ENCODE measurements around the gene IRF2BP2. TPM values are rescaled to one million over a fixed set of nuclear protein-coding genes. Genes with fewer than 3 reads are reported as not detected.
A peak's percentile ranks its signal among the peaks of the same experiment; 100 is the strongest.

IRF2BP2 gene
- total RNA-seq, 1 donor from 2014 or later: 83.0 TPM

DNA sequence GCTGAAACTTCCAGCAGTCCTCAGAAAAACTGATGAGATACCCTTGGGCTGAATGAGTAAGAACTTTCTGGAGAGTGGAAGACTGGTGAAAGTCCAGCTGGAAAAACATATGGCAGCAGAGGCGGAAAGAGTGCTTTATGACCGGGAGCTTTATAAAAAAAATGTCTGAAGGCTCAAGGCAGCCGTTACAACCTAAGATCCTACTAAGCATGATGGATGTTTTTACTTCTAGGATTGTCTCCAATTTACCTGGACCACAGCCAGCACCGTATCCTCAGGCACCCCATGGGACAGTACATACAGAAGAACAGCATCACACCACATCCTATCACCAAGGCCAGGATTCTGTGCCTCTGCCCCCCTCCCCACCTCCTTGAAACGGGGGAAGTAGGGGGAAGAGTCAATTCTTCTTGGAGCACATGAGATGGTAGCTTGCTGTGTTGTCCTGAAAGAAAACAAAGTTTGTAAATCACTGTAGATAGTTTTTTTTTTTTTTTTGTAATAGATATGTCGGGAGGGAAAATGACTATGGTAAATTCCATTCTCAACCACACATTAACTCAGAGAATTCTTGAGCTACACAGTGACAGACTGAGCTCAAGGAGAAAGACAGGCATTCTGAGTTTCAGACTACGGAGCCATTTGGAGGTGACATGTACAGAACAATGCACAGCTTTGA lies 11.8 kb upstream of the IRF2BP2 start:
- peaks cover 34 to 35% (median 35%) of the 10 kb centered on the region in 3 donors for H3K4me1 ChIP-seq (ENCODE audit: control insufficient read depth in 3 of 3, insufficient read depth in 3 of 3, low read length in 3 of 3)
- no peak overlapping the region for H3K27ac ChIP-seq (ENCODE audit: low read depth, low read length)
- no peak overlapping the region for H3K4me3 ChIP-seq (ENCODE audit: low read length in 3 of 3)
- H3K9ac ChIP-seq (ENCODE audit: low read depth in 1 of 3, low read length in 3 of 3): no peak overlapping the region
- no peaks in the 10 kb centered on the region for H3K27me3 ChIP-seq (ENCODE audit: control insufficient read depth in 3 of 3, insufficient read depth in 3 of 3, low read length in 3 of 3)
- H3K36me3 ChIP-seq (ENCODE audit: control insufficient read depth in 3 of 3, insufficient read depth in 3 of 3, low read length in 3 of 3): no peaks in the 10 kb centered on the region
- H3K9me3 ChIP-seq (ENCODE audit: control insufficient read depth in 3 of 3, low read length in 3 of 3): no peaks in the 10 kb centered on the region

DNA sequence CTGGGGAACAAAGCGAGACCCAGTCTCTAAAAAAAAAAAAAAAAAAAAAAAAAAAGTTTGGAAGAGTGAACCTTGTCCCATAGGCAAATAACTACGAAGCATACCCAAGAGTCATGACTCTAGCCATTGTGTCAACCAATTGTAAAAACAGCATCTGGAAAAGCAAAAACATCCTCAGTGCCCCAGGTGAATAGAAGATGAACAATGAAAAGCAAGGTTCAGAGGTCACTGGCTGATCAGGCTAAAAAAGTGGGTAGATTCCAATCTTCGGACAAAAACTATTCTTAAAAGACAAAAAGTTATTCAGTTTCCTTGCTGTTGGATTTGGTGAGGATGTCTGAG lies 11.1 kb upstream of the IRF2BP2 start:
- Histone ChIP-seq H3K9me3 (ENCODE audit: control insufficient read depth in 3 of 3, low read length in 3 of 3) (no peaks in the 10 kb centered on the region), H3K27me3 (ENCODE audit: control insufficient read depth in 3 of 3, insufficient read depth in 3 of 3, low read length in 3 of 3) (no peaks in the 10 kb centered on the region), H3K27ac (ENCODE audit: low read depth, low read length) (no peak overlapping the region), H3K36me3 (ENCODE audit: control insufficient read depth in 3 of 3, insufficient read depth in 3 of 3, low read length in 3 of 3) (no peaks in the 10 kb centered on the region), H3K4me3 (ENCODE audit: low read length in 3 of 3) (no peak overlapping the region), H3K9ac (ENCODE audit: low read depth in 1 of 3, low read length in 3 of 3) (no peak overlapping the region), H3K4me1 (ENCODE audit: control insufficient read depth in 3 of 3, insufficient read depth in 3 of 3, low read length in 3 of 3) (peaks cover 34 to 41% (median 39%) of the 10 kb centered on the region in 3 donors)

DNA sequence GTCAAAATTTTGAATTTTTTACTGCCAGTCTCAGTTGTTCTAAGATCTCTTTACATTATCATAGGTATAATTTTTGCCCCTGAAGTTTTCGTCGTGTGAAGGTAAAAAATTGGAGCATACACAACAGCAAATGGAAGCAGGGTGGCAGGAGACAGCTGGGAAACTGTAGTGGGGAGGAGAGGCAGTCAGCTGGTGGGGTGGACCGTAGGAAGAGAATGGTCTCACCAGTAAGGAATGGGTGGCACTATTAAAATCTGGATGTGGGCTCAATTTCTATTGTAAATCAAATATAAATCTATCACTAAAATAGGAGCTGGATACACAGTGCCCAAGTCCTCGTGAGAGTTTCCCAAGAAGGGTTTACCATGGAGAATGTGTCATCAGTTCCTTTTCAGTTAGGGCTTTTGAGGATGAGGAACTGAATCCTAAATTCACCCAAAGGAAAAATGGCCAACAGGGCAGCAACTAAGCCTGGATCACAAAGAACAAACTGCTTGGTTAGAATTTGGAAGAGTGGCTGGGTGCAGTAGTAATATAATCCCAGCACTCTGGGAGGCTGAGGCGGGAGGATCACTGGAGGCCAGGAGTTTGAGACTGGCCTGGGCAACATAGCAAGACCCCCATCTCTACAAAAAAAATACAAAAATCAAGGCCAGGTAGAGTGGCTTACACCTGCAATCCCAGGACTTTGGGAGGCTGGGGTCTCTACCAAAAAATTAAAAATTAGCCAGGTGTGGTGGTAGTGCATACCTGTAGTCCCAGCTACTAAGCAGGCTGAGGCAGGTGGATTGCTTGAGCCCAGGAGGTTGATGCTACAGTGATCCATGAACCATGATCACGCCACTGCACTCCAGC lies 10.5 kb upstream of the IRF2BP2 start:
- peak overlapping the region; percentile 68 for H3K27ac ChIP-seq (ENCODE audit: low read depth, low read length)
- H3K4me1 ChIP-seq (ENCODE audit: control insufficient read depth in 3 of 3, insufficient read depth in 3 of 3, low read length in 3 of 3): peaks cover 34 to 41% (median 39%) of the 10 kb centered on the region in 3 donors

DNA sequence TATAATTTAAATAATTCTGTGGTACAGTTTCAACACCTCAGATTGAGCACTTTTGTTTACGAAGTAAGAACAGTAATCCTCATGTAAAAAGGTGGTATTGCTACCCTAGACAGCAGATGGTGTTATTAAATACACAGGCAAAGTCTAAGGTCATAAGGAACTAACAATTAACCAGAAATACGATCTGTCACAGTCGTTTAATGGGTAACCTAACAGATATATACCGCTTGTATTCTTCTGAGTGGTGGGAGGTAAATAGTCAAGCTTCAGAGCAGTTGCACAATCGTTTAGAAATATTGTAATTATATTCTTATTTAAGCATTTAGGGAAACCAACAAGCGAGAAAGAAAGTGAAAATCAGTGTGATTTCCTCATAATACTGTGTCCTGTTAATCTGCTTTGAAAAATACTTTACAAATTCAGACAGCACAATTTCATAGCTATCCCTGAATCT lies 9.8 kb upstream of the IRF2BP2 start:
- H3K27me3 ChIP-seq (ENCODE audit: control insufficient read depth in 3 of 3, insufficient read depth in 3 of 3, low read length in 3 of 3): no peaks in the 10 kb centered on the region
- H3K4me1 ChIP-seq (ENCODE audit: control insufficient read depth in 3 of 3, insufficient read depth in 3 of 3, low read length in 3 of 3): peaks cover 34 to 40% (median 38%) of the 10 kb centered on the region in 3 donors
- H3K4me3 ChIP-seq (ENCODE audit: low read length in 3 of 3): no peak overlapping the region
- H3K27ac ChIP-seq (ENCODE audit: low read depth, low read length): peak overlapping the region; percentile 68
- no peaks in the 10 kb centered on the region for H3K36me3 ChIP-seq (ENCODE audit: control insufficient read depth in 3 of 3, insufficient read depth in 3 of 3, low read length in 3 of 3)
- H3K9ac ChIP-seq (ENCODE audit: low read depth in 1 of 3, low read length in 3 of 3): peak overlapping the region in 2 of 3 donors; percentile 24 to 63
- no peaks in the 10 kb centered on the region for H3K9me3 ChIP-seq (ENCODE audit: control insufficient read depth in 3 of 3, low read length in 3 of 3)

More for the DNA sequence above, 10.5 kb upstream of the IRF2BP2 start:
- Histone ChIP-seq H3K27me3 (ENCODE audit: control insufficient read depth in 3 of 3, insufficient read depth in 3 of 3, low read length in 3 of 3) (no peaks in the 10 kb centered on the region), H3K9ac (ENCODE audit: low read depth in 1 of 3, low read length in 3 of 3) (peak overlapping the region in 1 of 3 donors; percentile 63), H3K36me3 (ENCODE audit: control insufficient read depth in 3 of 3, insufficient read depth in 3 of 3, low read length in 3 of 3) (no peaks in the 10 kb centered on the region), H3K9me3 (ENCODE audit: control insufficient read depth in 3 of 3, low read length in 3 of 3) (no peaks in the 10 kb centered on the region), H3K4me3 (ENCODE audit: low read length in 3 of 3) (no peak overlapping the region)

DNA sequence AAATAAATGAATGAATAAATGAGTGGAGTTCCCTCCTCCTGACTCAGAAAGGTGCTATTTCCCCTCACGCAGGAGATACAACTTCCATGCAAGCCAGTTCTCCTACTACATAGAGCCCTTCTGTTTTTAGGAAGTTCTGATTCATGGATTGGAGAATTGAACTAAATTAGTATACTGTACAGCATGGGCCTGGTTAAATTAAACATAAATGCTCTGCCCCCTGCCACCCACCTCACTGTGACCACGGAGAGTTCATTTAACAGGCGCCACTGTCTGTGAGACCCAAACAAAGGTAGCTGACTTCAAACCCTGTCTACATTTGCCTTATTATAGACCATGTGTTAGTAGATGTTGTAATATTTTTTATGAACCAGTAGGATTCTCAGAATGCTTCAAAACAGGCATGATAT lies 9.1 kb upstream of the IRF2BP2 start:
- peaks cover 33 to 37% (median 35%) of the 10 kb centered on the region in 3 donors for H3K4me1 ChIP-seq (ENCODE audit: control insufficient read depth in 3 of 3, insufficient read depth in 3 of 3, low read length in 3 of 3)
- H3K27me3 ChIP-seq (ENCODE audit: control insufficient read depth in 3 of 3, insufficient read depth in 3 of 3, low read length in 3 of 3): no peaks in the 10 kb centered on the region
- no peaks in the 10 kb centered on the region for H3K9me3 ChIP-seq (ENCODE audit: control insufficient read depth in 3 of 3, low read length in 3 of 3)
- H3K27ac ChIP-seq (ENCODE audit: low read depth, low read length): peak overlapping the region; percentile 68
- H3K36me3 ChIP-seq (ENCODE audit: control insufficient read depth in 3 of 3, insufficient read depth in 3 of 3, low read length in 3 of 3): no peaks in the 10 kb centered on the region
- H3K9ac ChIP-seq (ENCODE audit: low read depth in 1 of 3, low read length in 3 of 3): peak overlapping the region; percentile 25 to 59 (median 48)
- H3K4me3 ChIP-seq (ENCODE audit: low read length in 3 of 3): peak overlapping the region in 1 of 3 donors; percentile 10

DNA sequence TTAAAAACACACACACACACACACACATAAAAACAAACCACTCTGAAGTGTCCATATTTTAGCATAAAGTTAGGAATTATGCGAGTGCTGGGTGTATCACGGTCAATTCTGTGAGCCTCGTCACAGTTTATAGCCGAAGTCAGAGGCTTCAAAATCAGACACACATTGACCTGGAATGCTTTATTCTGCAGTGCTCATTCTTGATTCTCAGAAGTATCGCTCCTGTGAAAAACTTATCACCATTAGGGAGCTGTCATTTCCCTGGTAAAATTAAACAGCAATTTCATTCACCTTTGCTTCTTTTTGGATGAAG lies 8.7 kb upstream of the IRF2BP2 start:
- Histone ChIP-seq H3K9ac (ENCODE audit: low read depth in 1 of 3, low read length in 3 of 3) (peak overlapping the region; percentile 25 to 59 (median 48)), H3K36me3 (ENCODE audit: control insufficient read depth in 3 of 3, insufficient read depth in 3 of 3, low read length in 3 of 3) (no peaks in the 10 kb centered on the region), H3K27ac (ENCODE audit: low read depth, low read length) (peak overlapping the region; percentile 68), H3K4me3 (ENCODE audit: low read length in 3 of 3) (peak overlapping the region in 1 of 3 donors; percentile 10), H3K9me3 (ENCODE audit: control insufficient read depth in 3 of 3, low read length in 3 of 3) (no peaks in the 10 kb centered on the region), H3K4me1 (ENCODE audit: control insufficient read depth in 3 of 3, insufficient read depth in 3 of 3, low read length in 3 of 3) (peaks cover 36 to 38% (median 38%) of the 10 kb centered on the region in 3 donors), H3K27me3 (ENCODE audit: control insufficient read depth in 3 of 3, insufficient read depth in 3 of 3, low read length in 3 of 3) (no peaks in the 10 kb centered on the region)

DNA sequence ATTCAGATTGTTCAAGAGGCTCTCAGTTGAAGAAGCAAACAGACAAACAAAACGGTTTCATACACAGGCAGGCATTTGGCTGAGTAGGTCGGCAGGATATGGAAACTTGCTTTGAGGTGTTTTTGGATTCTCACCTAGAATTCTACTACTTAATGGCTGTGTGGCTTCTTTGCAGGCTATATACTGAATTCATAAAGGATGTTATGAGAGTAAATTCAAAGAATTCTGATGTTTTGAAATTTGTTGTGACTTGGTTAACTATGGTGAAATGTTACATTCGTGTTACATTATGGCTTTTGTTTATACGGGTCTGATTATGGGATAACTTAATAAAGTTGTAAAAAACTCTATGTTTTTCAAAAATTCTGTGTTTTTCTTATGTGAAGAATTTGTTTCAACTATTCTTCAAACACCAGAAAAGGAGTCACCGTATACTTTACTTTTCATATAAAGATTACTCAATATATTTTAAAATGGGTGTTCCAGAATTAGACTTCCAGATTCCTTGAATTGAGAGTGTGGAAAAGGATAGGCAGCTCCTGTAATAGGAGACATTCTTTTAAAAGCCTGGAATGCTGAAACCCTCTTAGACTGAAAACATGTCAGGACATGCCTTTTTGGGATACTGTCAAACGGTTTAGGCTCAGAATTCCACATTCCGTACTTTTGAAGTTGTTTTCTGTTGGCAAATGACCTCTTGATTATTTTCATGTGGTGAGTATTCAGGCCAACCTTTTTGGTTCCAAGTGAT lies 8.2 kb upstream of the IRF2BP2 start:
- H3K36me3 ChIP-seq (ENCODE audit: control insufficient read depth in 3 of 3, insufficient read depth in 3 of 3, low read length in 3 of 3): no peaks in the 10 kb centered on the region
- H3K27ac ChIP-seq (ENCODE audit: low read depth, low read length): peak overlapping the region; percentile 68
- peak overlapping the region; percentile 40 to 59 (median 48) for H3K9ac ChIP-seq (ENCODE audit: low read depth in 1 of 3, low read length in 3 of 3)
- peaks cover 41 to 44% (median 42%) of the 10 kb centered on the region in 3 donors for H3K4me1 ChIP-seq (ENCODE audit: control insufficient read depth in 3 of 3, insufficient read depth in 3 of 3, low read length in 3 of 3)
- no peak overlapping the region for H3K4me3 ChIP-seq (ENCODE audit: low read length in 3 of 3)
- H3K27me3 ChIP-seq (ENCODE audit: control insufficient read depth in 3 of 3, insufficient read depth in 3 of 3, low read length in 3 of 3): no peaks in the 10 kb centered on the region
- no peaks in the 10 kb centered on the region for H3K9me3 ChIP-seq (ENCODE audit: control insufficient read depth in 3 of 3, low read length in 3 of 3)

DNA sequence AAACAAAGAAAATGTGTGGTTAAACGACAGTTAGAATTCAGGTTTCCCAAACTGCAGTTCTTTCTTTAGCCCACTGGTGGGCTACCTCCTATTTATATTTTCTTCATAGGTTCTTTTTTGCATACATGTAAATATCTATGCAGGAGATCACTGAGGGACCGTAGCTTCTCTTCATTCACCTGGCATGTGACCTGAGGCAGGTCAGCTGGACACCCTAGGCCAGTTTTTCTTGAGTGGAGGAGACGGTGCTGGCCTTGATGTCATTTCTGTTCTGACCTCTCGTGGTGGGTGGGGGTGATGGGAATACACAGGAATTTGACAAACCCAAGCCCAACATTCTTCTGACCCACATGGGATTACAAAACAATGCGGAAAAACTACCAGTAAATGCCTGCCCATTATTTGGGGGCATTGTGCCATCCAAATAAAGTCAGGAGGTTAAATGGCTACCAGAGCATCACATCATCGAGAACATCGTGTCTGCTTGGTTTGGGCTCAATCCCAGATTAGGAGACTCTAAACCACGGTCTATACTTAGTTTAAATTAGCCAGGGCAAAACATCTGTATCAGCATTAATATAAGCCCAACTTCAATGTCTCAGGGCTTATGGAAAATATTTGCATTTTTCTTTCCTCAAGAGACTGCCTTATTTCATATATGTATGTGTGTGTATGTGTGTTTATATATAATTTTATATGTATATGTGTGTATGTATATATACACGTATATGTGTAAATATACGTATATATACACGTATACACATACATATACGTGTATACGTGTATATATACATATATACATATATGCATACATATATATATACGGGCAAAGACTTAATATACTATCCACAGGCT lies 7.4 kb upstream of the IRF2BP2 start:
- Histone ChIP-seq H3K4me3 (ENCODE audit: low read length in 3 of 3) (no peak overlapping the region), H3K36me3 (ENCODE audit: control insufficient read depth in 3 of 3, insufficient read depth in 3 of 3, low read length in 3 of 3) (no peaks in the 10 kb centered on the region), H3K9me3 (ENCODE audit: control insufficient read depth in 3 of 3, low read length in 3 of 3) (no peaks in the 10 kb centered on the region), H3K4me1 (ENCODE audit: control insufficient read depth in 3 of 3, insufficient read depth in 3 of 3, low read length in 3 of 3) (peaks cover 46 to 51% (median 50%) of the 10 kb centered on the region in 3 donors), H3K9ac (ENCODE audit: low read depth in 1 of 3, low read length in 3 of 3) (peak overlapping the region in 1 of 3 donors; percentile 40), H3K27ac (ENCODE audit: low read depth, low read length) (peak overlapping the region; percentile 68), H3K27me3 (ENCODE audit: control insufficient read depth in 3 of 3, insufficient read depth in 3 of 3, low read length in 3 of 3) (no peaks in the 10 kb centered on the region)

DNA sequence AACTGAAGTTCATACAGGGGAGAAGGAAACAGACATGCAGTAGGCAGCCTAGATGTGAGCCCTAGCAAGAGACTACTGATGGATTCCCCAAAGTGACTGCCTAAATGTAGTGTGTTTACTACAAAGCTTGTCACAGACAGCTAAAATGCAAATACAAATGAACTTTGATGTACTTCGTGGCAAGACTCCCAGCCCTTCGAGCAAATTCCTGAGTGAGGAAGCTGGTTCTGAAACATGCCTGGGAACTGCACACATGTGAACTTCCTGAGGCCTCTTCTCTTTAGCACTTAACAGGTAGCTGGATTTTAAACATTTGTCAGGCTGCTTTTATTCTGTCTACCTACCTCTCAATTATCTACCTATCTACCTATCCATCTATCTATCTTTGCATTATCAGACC lies 6.7 kb upstream of the IRF2BP2 start:
- Histone ChIP-seq H3K27me3 (ENCODE audit: control insufficient read depth in 3 of 3, insufficient read depth in 3 of 3, low read length in 3 of 3) (no peaks in the 10 kb centered on the region), H3K9me3 (ENCODE audit: control insufficient read depth in 3 of 3, low read length in 3 of 3) (no peaks in the 10 kb centered on the region), H3K4me3 (ENCODE audit: low read length in 3 of 3) (no peak overlapping the region), H3K27ac (ENCODE audit: low read depth, low read length) (peak overlapping the region; percentile 38), H3K4me1 (ENCODE audit: control insufficient read depth in 3 of 3, insufficient read depth in 3 of 3, low read length in 3 of 3) (peaks cover 51 to 58% (median 55%) of the 10 kb centered on the region in 3 donors), H3K36me3 (ENCODE audit: control insufficient read depth in 3 of 3, insufficient read depth in 3 of 3, low read length in 3 of 3) (no peaks in the 10 kb centered on the region), H3K9ac (ENCODE audit: low read depth in 1 of 3, low read length in 3 of 3) (peak overlapping the region in 1 of 3 donors; percentile 4)
